ENCODE results near the gene HACD3. TPM values are rescaled to one million over a fixed set of nuclear protein-coding genes. Genes with fewer than 3 reads are reported as not detected.
A peak's percentile ranks its signal among the peaks of the same experiment; 100 is the strongest.

HACD3 gene
- total and polyA plus RNA-seq, 2 of the 13 experiments (the other 11 are each of a cell fraction or from before 2014, with no cell fraction given) = 73.6 to 161 TPM

DNA sequence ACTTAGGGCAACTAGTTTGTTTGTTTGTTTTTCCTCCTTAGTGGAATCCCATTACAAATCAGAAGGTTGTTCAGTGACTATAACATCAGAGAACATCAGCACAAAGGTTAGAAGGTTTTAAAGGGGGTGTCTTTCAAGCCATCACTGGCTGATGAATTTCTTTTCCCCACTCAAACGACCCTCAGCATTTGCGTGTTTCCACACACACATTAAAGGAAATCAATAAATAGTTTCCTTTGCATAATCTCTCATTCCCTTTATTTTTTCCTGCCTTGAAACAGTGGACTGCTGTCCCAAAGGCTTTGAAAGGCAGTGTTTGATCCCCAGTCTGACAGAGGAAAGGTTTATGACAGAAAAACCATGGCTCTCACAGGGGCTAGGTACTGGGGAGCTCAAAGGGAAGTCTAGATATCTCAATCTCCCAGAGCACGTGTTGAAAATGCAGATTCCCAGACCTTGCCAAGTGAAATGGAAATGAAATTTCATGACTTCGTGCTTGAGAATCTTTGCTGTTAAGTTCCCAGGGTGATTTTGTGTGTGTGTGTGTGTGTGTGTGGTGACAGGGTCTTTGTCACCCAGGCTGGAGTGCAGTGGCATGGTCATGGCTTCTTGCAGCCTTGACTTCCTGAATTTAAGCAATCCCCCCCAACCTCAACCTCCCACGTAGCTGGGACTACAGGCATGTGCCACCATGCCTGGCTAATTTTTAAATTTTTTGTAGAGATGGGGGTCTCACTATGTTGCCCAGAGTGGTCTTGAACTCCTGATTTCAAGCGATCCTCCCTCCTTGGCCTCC lies 82.9 kb downstream of the HACD3 start (continued):
- TF ChIP-seq, protein P1, sequence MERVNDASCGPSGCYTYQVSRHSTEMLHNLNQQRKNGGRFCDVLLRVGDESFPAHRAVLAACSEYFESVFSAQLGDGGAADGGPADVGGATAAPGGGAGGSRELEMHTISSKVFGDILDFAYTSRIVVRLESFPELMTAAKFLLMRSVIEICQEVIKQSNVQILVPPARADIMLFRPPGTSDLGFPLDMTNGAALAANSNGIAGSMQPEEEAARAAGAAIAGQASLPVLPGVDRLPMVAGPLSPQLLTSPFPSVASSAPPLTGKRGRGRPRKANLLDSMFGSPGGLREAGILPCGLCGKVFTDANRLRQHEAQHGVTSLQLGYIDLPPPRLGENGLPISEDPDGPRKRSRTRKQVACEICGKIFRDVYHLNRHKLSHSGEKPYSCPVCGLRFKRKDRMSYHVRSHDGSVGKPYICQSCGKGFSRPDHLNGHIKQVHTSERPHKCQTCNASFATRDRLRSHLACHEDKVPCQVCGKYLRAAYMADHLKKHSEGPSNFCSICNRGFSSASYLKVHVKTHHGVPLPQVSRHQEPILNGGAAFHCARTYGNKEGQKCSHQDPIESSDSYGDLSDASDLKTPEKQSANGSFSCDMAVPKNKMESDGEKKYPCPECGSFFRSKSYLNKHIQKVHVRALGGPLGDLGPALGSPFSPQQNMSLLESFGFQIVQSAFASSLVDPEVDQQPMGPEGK (CRISPR knock-in tag; IDR thresholded peaks at IDR 0.05) = no peak
- TF ChIP-seq IKZF4 (CRISPR knock-in tag; IDR thresholded peaks at IDR 0.05; ENCODE audit: borderline replicate concordance, low read depth, not compliant biosample characterization) = no peak
- TF ChIP-seq CCDC6 (CRISPR knock-in tag; IDR thresholded peaks at IDR 0.05) = no peak
- no peak for TF ChIP-seq ZFP1 (CRISPR knock-in tag; IDR thresholded peaks at IDR 0.05)
- peak; percentile 60; the same call in 1 of the 2 replicates for TF ChIP-seq NCOR1 (IDR thresholded peaks at IDR 0.05; ENCODE audit: borderline replicate concordance, low read length)
- TF ChIP-seq TERF1 (CRISPR knock-in tag; IDR thresholded peaks at IDR 0.05) = no peak
- TF ChIP-seq ZSCAN25 (CRISPR knock-in tag; IDR thresholded peaks at IDR 0.05) = no peak
- TF ChIP-seq NFE2L2 (IDR thresholded peaks at IDR 0.05; ENCODE audit: low read length) = no peak
- no peak for TF ChIP-seq SMYD3 (CRISPR knock-in tag; IDR thresholded peaks at IDR 0.05)
- TF ChIP-seq EED (CRISPR knock-in tag; IDR thresholded peaks at IDR 0.05) = no peak
- no peak for TF ChIP-seq ATF6 (CRISPR knock-in tag; conservative IDR thresholded peaks at IDR 0.05)
- no peak for TF ChIP-seq GTF3A (CRISPR knock-in tag; conservative IDR thresholded peaks at IDR 0.05)
- no peak for TF ChIP-seq ZSCAN22 (CRISPR knock-in tag; IDR thresholded peaks at IDR 0.05)
- TF ChIP-seq NBN (conservative IDR thresholded peaks at IDR 0.05) = no peak
- TF ChIP-seq TCF12 (IDR thresholded peaks at IDR 0.05) = no peak
- TF ChIP-seq TCF12 (CRISPR knock-in tag; IDR thresholded peaks at IDR 0.05) = no peak
- TF ChIP-seq JDP2 (CRISPR knock-in tag; IDR thresholded peaks at IDR 0.05; ENCODE audit: borderline replicate concordance) = no peak
- no peak for TF ChIP-seq ZNF724P (CRISPR knock-in tag; IDR thresholded peaks at IDR 0.05; ENCODE audit: borderline replicate concordance)
- TF ChIP-seq ZBTB49 (CRISPR knock-in tag; IDR thresholded peaks at IDR 0.05; ENCODE audit: borderline replicate concordance) = no peak
- peak; percentile 33 for TF ChIP-seq ASH2L (IDR thresholded peaks at IDR 0.05; ENCODE audit: insufficient read length, low read depth, low read length)
- TF ChIP-seq DNMT3B (CRISPR knock-in tag; conservative IDR thresholded peaks at IDR 0.05) = 0 out of 2 replicates have a peak, but pooled peaks have one; percentile 53
- TF ChIP-seq FOXC1 (CRISPR knock-in tag; IDR thresholded peaks at IDR 0.05; ENCODE audit: borderline replicate concordance) = no peak
- TF ChIP-seq ZBTB38 (CRISPR knock-in tag; IDR thresholded peaks at IDR 0.05) = no peak
- TF ChIP-seq RFX1 (IDR thresholded peaks at IDR 0.05) = peak; percentile 42; the same call in 1 of the 2 replicates

Data from HepG2 (cell line).